Hepatocyte (in vitro differentiated cells): ENCODE results near the gene ADAM12. TPM values are rescaled to one million over a fixed set of nuclear protein-coding genes. Genes with fewer than 3 reads are reported as not detected.

Experiments
- DNase-seq: peaks from one replicate; pipeline ENCODE4 v3.0.0-alpha.2; 2016; ENCODE audit warnings: low spot score
- H2AFZ ChIP-seq: fragments of 200-600 bp; sonication (generic); 2 replicates; pipeline ENCODE4 v1.6.0; 2016; ENCODE audit warnings: antibody characterized with exemption, mild to moderate bottlenecking
- H3K27ac ChIP-seq: fragments of 200-600 bp; sonication (generic); 2 replicates; pipeline ENCODE4 v1.5.1; 2016; ENCODE audit warnings: mild to moderate bottlenecking
- H3K27me3 ChIP-seq: fragments of 200-600 bp; sonication (generic); 2 replicates; pipeline ENCODE4 v1.6.1; 2016
- H3K36me3 ChIP-seq: fragments of 200-600 bp; sonication (generic); replicated peaks from 2 replicates; pipeline ENCODE4 v1.5.1; 2016; ENCODE audit warnings: low read depth; ENCODE audit not compliant: insufficient read depth
- H3K4me1 ChIP-seq: fragments of 200-600 bp; sonication (generic); 2 replicates; pipeline ENCODE4 v1.5.1; 2016; ENCODE audit warnings: mild to moderate bottlenecking, moderate library complexity; ENCODE audit not compliant: insufficient read depth
- H3K4me2 ChIP-seq: fragments of 200-600 bp; sonication (generic); 2 replicates; pipeline ENCODE4 v1.6.0; 2016
- H3K4me3 ChIP-seq: fragments of 200-600 bp; sonication (generic); 2 replicates; pipeline ENCODE4 v1.5.1; 2016; ENCODE audit warnings: mild to moderate bottlenecking
- H3K79me2 ChIP-seq: fragments of 200-600 bp; sonication (generic); 2 replicates; pipeline ENCODE4 v1.6.0; 2017; ENCODE audit warnings: mild to moderate bottlenecking
- H3K9me2 ChIP-seq: fragments of 200-600 bp; sonication (generic); replicated peaks from 2 replicates; pipeline ENCODE4 v1.6.0; 2017; ENCODE audit warnings: mild to moderate bottlenecking; ENCODE audit not compliant: insufficient read depth
- H3K9me3 ChIP-seq: fragments of 200-600 bp; sonication (generic); 2 replicates; pipeline ENCODE4 v1.5.1; 2016; ENCODE audit warnings: low read depth, mild to moderate bottlenecking
- H4K20me1 ChIP-seq: fragments of 200-600 bp; sonication (generic); 2 replicates; pipeline ENCODE4 v1.6.0; 2016; ENCODE audit warnings: mild to moderate bottlenecking; ENCODE audit not compliant: insufficient read depth, poor library complexity, severe bottlenecking
- CTCF ChIP-seq: fragments of 200-600 bp; sonication (generic); IDR thresholded peaks from 2 replicates; pipeline ENCODE4 v1.5.1; 2016; ENCODE audit warnings: antibody characterized with exemption, mild to moderate bottlenecking; ENCODE audit not compliant: poor library complexity
- EZH2 ChIP-seq: fragments of 200-600 bp; sonication (generic); IDR thresholded peaks from 2 replicates; pipeline ENCODE4 v1.6.1; 2016; ENCODE audit warnings: antibody characterized with exemption, mild to moderate bottlenecking, borderline replicate concordance
- EZH2phosphoT487 ChIP-seq: fragments of 200-600 bp; sonication (generic); IDR thresholded peaks from one replicate; pipeline ENCODE4 v1.6.1; 2018; ENCODE audit warnings: antibody characterized with exemption, mild to moderate bottlenecking, low read depth, moderate library complexity; ENCODE audit not compliant: unreplicated experiment, severe bottlenecking
- WGBS: methylation state at CpG from one replicate; pipeline ENCODE4 v1.1.6; 2016; ENCODE audit warnings: low lambda C conversion rate; ENCODE audit errors: missing lambda C conversion rate; 5-methylcytosine and 5-hydroxymethylcytosine counted together
- polyA plus RNA-seq: library from polyadenylated mRNA; unstranded; fragments of >200 nt; fragmentation: Nextera tagmentation; extraction: Ambion mirVana; gene quantifications from 2 replicates; pipeline ENCODE4 v1.2.1, GENCODE V29; 2016
- total RNA-seq: library from RNA; depleted of rRNA; stranded (reverse); fragments of >200 nt; gene quantifications from 2 replicates; pipeline ENCODE4 v1.2.3, GENCODE V29; 2014

ADAM12 gene
- total and polyA plus RNA-seq, 2 experiments from 2014 or later: 4.9 to 11.3 TPM

- H3K4me2 ChIP-seq: no peak overlapping the region
- peaks cover 6% of the 10 kb centered on the region for H3K4me1 ChIP-seq
- H3K27ac ChIP-seq: no peak overlapping the region
- DNase-seq: peak; percentile 15
- H4K20me1 ChIP-seq: no peaks in the 10 kb centered on the region
- no peaks in the 10 kb centered on the region for H3K36me3 ChIP-seq
- TF ChIP-seq EZH2 (no peak), CTCF (no peak), EZH2phosphoT487 (no peak)
- H2AFZ ChIP-seq: no peak overlapping the region
- WGBS: 52% methylated on average over 2 of the region's 2 CpGs
- H3K27me3 ChIP-seq: no peaks in the 10 kb centered on the region
- no peaks in the 10 kb centered on the region for H3K9me3 ChIP-seq
- no peaks in the 10 kb centered on the region for H3K79me2 ChIP-seq
- no peak overlapping the region for H3K4me3 ChIP-seq
- H3K9me2 ChIP-seq: no peaks in the 10 kb centered on the region
Observed at GRCh38 chr10:126017961-126018560, 370.2 kb downstream of the ADAM12 start.

DNA sequence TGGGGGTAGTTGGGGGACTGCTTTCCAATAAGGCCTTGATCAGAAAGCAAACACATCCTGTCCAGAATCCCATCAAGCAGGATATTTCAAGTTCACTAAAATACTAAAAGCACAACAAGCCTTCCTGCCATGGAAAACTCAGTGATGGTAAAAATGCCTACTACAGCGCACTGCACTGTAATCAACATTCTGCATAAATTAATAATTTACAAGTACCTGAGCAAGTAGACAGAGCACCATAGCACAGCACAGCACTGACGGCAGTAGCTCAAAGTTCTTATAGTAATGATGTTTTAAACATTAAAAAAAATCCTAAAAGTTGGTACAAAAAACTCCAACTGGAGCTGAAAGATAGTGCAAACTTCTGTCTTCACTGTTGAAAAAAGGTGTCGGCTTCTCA, 371.4 kb downstream of the ADAM12 start:
- 93% methylated on average over 3 of the region's 3 CpGs for WGBS
- H3K4me1 ChIP-seq: peaks cover 6% of the 10 kb centered on the region
- no peak overlapping the region for H3K4me3 ChIP-seq
- TF ChIP-seq EZH2phosphoT487 (no peak), EZH2 (no peak), CTCF (no peak)
- no peak overlapping the region for H2AFZ ChIP-seq
- no peaks in the 10 kb centered on the region for H3K36me3 ChIP-seq
- H3K4me2 ChIP-seq: no peak overlapping the region
- no peak overlapping the region for H3K27ac ChIP-seq
- no peaks in the 10 kb centered on the region for H3K9me2 ChIP-seq
- H3K27me3 ChIP-seq: no peaks in the 10 kb centered on the region
- H4K20me1 ChIP-seq: no peaks in the 10 kb centered on the region
- H3K9me3 ChIP-seq: no peaks in the 10 kb centered on the region
- no peaks in the 10 kb centered on the region for H3K79me2 ChIP-seq
- DNase-seq: no peak

- Histone ChIP-seq H3K9me2 (no peaks in the 10 kb centered on the region), H3K4me2 (no peak overlapping the region), H3K4me1 (peaks cover 6% of the 10 kb centered on the region), H4K20me1 (no peaks in the 10 kb centered on the region), H3K79me2 (no peaks in the 10 kb centered on the region), H2AFZ (no peak overlapping the region), H3K9me3 (no peaks in the 10 kb centered on the region), H3K27me3 (no peaks in the 10 kb centered on the region), H3K4me3 (no peak overlapping the region), H3K36me3 (no peaks in the 10 kb centered on the region), H3K27ac (no peak overlapping the region)
- DNase-seq: no peak
- 93% methylated on average over 4 of the region's 4 CpGs for WGBS
- TF ChIP-seq EZH2phosphoT487 (no peak), CTCF (no peak), EZH2 (no peak)
Observed at GRCh38 chr10:126016156-126016805, 372.0 kb downstream of the ADAM12 start.
